SK-N-MC (cell line): ENCODE measurements around the gene RGS3.

Source experiments
- EZH2 ChIP-seq: fragments of 200-600 bp; sonication (generic); IDR thresholded peaks from one replicate; pipeline ENCODE4 v1.6.1; 2017; ENCODE audit warnings: antibody characterized with exemption
- FOXP2 ChIP-seq: optimal IDR thresholded peaks from 2 replicates; pipeline ENCODE3; 2011; ENCODE audit warnings: mild to moderate bottlenecking, moderate library complexity; ENCODE audit not compliant: insufficient read depth; ENCODE audit errors: extremely low read length, control extremely low read depth
- POLR2AphosphoS5 ChIP-seq: IDR thresholded peaks from 2 replicates; pipeline ENCODE4 v1.6.1; 2012; ENCODE audit warnings: mild to moderate bottlenecking, low read depth, low read length, borderline replicate concordance

GRCh38 chr9:113471143-113471542 lies 7.6 kb downstream of the RGS3 start:
- TF ChIP-seq EZH2 (no peak), POLR2AphosphoS5 (no peak), FOXP2 (no peak)
